ENCODE measurements around the gene TAS2R50. TPM values are rescaled to one million over a fixed set of nuclear protein-coding genes. Genes with fewer than 3 reads are reported as not detected.

The TAS2R50 gene
- total RNA-seq, 6 donors from 2014 or later: 0.67 to 6.2 (median 1.8) TPM; not detected in 1

- H3K27me3 ChIP-seq: no peaks in the 10 kb centered on the region
- H3K4me1 ChIP-seq: no peaks in the 10 kb centered on the region
- no peak overlapping the region for H3K27ac ChIP-seq
- no peak for ATAC-seq (ENCODE audit: low FRiP score in 2 of 2)
- no peak for DNase-seq
- no peaks in the 10 kb centered on the region for H3K9me3 ChIP-seq
- no peak overlapping the region for H3K4me3 ChIP-seq
- H3K36me3 ChIP-seq: no peaks in the 10 kb centered on the region
- TF ChIP-seq POLR2A (IDR thresholded peaks at IDR 0.05): no peak
- TF ChIP-seq, protein P1, sequence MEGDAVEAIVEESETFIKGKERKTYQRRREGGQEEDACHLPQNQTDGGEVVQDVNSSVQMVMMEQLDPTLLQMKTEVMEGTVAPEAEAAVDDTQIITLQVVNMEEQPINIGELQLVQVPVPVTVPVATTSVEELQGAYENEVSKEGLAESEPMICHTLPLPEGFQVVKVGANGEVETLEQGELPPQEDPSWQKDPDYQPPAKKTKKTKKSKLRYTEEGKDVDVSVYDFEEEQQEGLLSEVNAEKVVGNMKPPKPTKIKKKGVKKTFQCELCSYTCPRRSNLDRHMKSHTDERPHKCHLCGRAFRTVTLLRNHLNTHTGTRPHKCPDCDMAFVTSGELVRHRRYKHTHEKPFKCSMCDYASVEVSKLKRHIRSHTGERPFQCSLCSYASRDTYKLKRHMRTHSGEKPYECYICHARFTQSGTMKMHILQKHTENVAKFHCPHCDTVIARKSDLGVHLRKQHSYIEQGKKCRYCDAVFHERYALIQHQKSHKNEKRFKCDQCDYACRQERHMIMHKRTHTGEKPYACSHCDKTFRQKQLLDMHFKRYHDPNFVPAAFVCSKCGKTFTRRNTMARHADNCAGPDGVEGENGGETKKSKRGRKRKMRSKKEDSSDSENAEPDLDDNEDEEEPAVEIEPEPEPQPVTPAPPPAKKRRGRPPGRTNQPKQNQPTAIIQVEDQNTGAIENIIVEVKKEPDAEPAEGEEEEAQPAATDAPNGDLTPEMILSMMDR (IDR thresholded peaks at IDR 0.05): no peak
- no peak for TF ChIP-seq EP300 (IDR thresholded peaks at IDR 0.05)
- no peak for TF ChIP-seq POLR2AphosphoS5 (IDR thresholded peaks at IDR 0.05)
Measured at GRCh38 chr12:10941369-10941768, 45.3 kb downstream of the TAS2R50 start.

- no peak for DNase-seq
- no peak overlapping the region for H3K27ac ChIP-seq
- H3K36me3 ChIP-seq: no peaks in the 10 kb centered on the region
- H3K9me3 ChIP-seq: no peaks in the 10 kb centered on the region
- WGBS, 2 donors: 93 to 95% methylated on average over 2 of the region's 2 CpGs
- ATAC-seq (ENCODE audit: low FRiP score in 2 of 2): no peak
- H3K4me1 ChIP-seq: no peaks in the 10 kb centered on the region
- TF ChIP-seq POLR2A (IDR thresholded peaks at IDR 0.05) (no peak), POLR2AphosphoS5 (IDR thresholded peaks at IDR 0.05) (no peak), EP300 (IDR thresholded peaks at IDR 0.05) (no peak)
- TF ChIP-seq, protein P1 (IDR thresholded peaks at IDR 0.05): no peak
- H3K4me3 ChIP-seq: no peak overlapping the region
- no peaks in the 10 kb centered on the region for H3K27me3 ChIP-seq
Measured at GRCh38 chr12:10940389-10940788, 46.3 kb downstream of the TAS2R50 start.

DNA sequence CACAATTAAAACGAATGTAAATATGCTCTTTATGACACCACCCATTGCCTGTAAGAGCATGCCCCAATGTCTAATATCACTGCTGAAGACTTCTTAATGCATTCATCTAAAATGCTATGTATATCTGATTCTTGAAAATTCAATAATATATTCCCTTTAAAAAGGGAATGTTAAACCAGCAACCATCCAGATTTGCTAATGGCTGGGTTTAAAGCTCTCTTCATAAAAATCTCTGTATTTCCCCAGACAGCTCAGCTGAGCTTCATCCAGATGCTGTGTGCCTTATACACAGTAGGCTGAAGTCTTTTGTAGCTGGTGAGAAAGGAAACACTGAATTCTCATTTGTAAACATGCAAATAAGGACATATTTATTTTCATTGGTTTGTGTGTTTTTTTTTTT lies 47.5 kb downstream of the TAS2R50 start, which contains the start of gene TAS2R14:
TSS of gene TAS2R14 (minus strand) at position 101 of the 400 bp plus-strand sequence. CDS start at position 45, 56 bp downstream.
- Histone ChIP-seq H3K9me3 (no peaks in the 10 kb centered on the region), H3K27me3 (no peaks in the 10 kb centered on the region), H3K36me3 (no peaks in the 10 kb centered on the region), H3K4me1 (no peaks in the 10 kb centered on the region), H3K27ac (no peak within 1 kb of the TSS), H3K4me3 (no peak within 1 kb of the TSS)
- 87 to 96% methylated on average over 1 of the region's 1 CpG for WGBS, 2 donors
- ATAC-seq (ENCODE audit: low FRiP score in 2 of 2): no peak
- no peak for DNase-seq
- TF ChIP-seq EP300 (IDR thresholded peaks at IDR 0.05) (no peak), POLR2AphosphoS5 (IDR thresholded peaks at IDR 0.05) (no peak)
- TF ChIP-seq, protein P1 (IDR thresholded peaks at IDR 0.05): no peak

GRCh38 chr12:10936506-10936905 lies 50.2 kb downstream of the TAS2R50 start:
- ATAC-seq (ENCODE audit: low FRiP score in 2 of 2): no peak
- TF ChIP-seq POLR2AphosphoS5 (IDR thresholded peaks at IDR 0.05) (no peak), EP300 (IDR thresholded peaks at IDR 0.05) (no peak), POLR2A (IDR thresholded peaks at IDR 0.05) (no peak)
- TF ChIP-seq, protein P1 (IDR thresholded peaks at IDR 0.05): no peak

More at GRCh38 chr12:10936506-10936905, 50.2 kb downstream of the TAS2R50 start:
- DNase-seq: no peak
- Histone ChIP-seq H3K4me1 (no peaks in the 10 kb centered on the region), H3K36me3 (no peaks in the 10 kb centered on the region), H3K4me3 (no peak overlapping the region), H3K9me3 (no peaks in the 10 kb centered on the region), H3K27ac (no peak overlapping the region), H3K27me3 (no peaks in the 10 kb centered on the region)
- WGBS, 2 donors: 82 to 94% methylated on average over 1 of the region's 1 CpG

Other genes starting within 250 kb of the TAS2R50 start
- under 1 TPM in 1 of 6 donors, not detected in 5; 0.98 TPM for gene TAS2R7, start 184.3 kb downstream of the TAS2R50 start, total RNA-seq
- gene TAS2R8, start 179.6 kb downstream of the TAS2R50 start, total RNA-seq: not detected
- not detected for gene TAS2R9, start 176.7 kb downstream of the TAS2R50 start, total RNA-seq
- gene TAS2R10, start 160.6 kb downstream of the TAS2R50 start, total RNA-seq: 1 to 10 TPM in 1 of 6 donors, under 1 TPM in 2, not detected in 3; 0.29 to 4.4 (median 0.46) TPM
- 10 to 100 TPM in 2 of 6 donors, 1 to 10 TPM in 3, under 1 TPM in 1; 0.71 to 34.6 (median 2.5) TPM for gene PRR4, start 137.4 kb downstream of the TAS2R50 start, total RNA-seq
- 10 to 100 TPM in 5 of 6 donors, 1 to 10 TPM in 1; 6.5 to 43.9 (median 34.4) TPM for gene PRH1, start 102.7 kb downstream of the TAS2R50 start, total RNA-seq
- gene TAS2R13, start 77.3 kb downstream of the TAS2R50 start, total RNA-seq: 1 to 10 TPM in 4 of 6 donors, under 1 TPM in 2; 0.61 to 6.8 (median 2.5) TPM
- gene PRH2, start 57.7 kb downstream of the TAS2R50 start, total RNA-seq: under 1 TPM in 1 of 6 donors, not detected in 5; 0.63 TPM
- gene TAS2R14, start 47.6 kb downstream of the TAS2R50 start, total RNA-seq: 10 to 100 TPM in 1 of 6 donors, 1 to 10 TPM in 4, under 1 TPM in 1; 0.94 to 12.7 (median 2.8) TPM
- gene TAS2R20, start 11.4 kb upstream of the TAS2R50 start, total RNA-seq: 1 to 10 TPM in 5 of 6 donors, under 1 TPM in 1; 0.84 to 6.3 (median 2.4) TPM
- 10 to 100 TPM in 2 of 6 donors, 1 to 10 TPM in 4; 1.2 to 17.8 (median 4.0) TPM for gene TAS2R19, start 35.7 kb upstream of the TAS2R50 start, total RNA-seq
- gene TAS2R31, start 44.5 kb upstream of the TAS2R50 start, total RNA-seq: 1 to 10 TPM in 5 of 6 donors, under 1 TPM in 1; 0.81 to 9.5 (median 3.5) TPM
- 1 to 10 TPM in 4 of 6 donors, under 1 TPM in 1, not detected in 1; 0.47 to 7.1 (median 2.2) TPM for gene TAS2R46, start 75.4 kb upstream of the TAS2R50 start, total RNA-seq
- gene TAS2R43, start 105.4 kb upstream of the TAS2R50 start, total RNA-seq: 10 to 100 TPM in 1 of 6 donors, 1 to 10 TPM in 3, under 1 TPM in 1, not detected in 1; 0.52 to 10.5 (median 5.9) TPM
- gene TAS2R30, start 147.7 kb upstream of the TAS2R50 start, total RNA-seq: 10 to 100 TPM in 2 of 6 donors, 1 to 10 TPM in 4; 1.4 to 20.2 (median 6.0) TPM
- gene SMIM10L1, start 184.3 kb upstream of the TAS2R50 start, total RNA-seq: 1 to 10 TPM; 1.3 to 9.2 (median 8.1) TPM
- not detected for gene TAS2R42, start 200.0 kb upstream of the TAS2R50 start, total RNA-seq